IMR-90 (cell line): ENCODE data around the gene MEST. TPM values are rescaled to one million over a fixed set of nuclear protein-coding genes. Genes with fewer than 3 reads are reported as not detected.
A peak's percentile ranks its signal among the peaks of the same experiment; 100 is the strongest.

Experiments
- ATAC-seq: fragments of 200-7000 bp; cut with Tn5 transposase; 2 replicates; pipeline ENCODE4 v1.9.1; 2020; ENCODE audit warnings: low read depth, mild to moderate bottlenecking, moderate library complexity
- BruUV-seq: library from RNA; stranded (reverse); fragments of 400-500 nt; replicated peaks from 2 replicates; lab custom pipeline; 2021; lab: Mats Ljungman, UMichigan
- CTCF ChIA-PET: fragments of 300-600 bp; formaldehyde crosslinking; extraction: SDS; loops from one replicate; lab custom pipeline; 2021; ENCODE audit warnings: antibody characterized with exemption; lab: Yijun Ruan, JAX
- POLR2A ChIA-PET: fragments of 300-600 bp; sonication (Branson Sonifier 250); formaldehyde crosslinking; loops from one replicate; lab custom pipeline; 2022; ENCODE audit warnings: antibody characterized with exemption; ENCODE audit not compliant: unreplicated experiment; lab: Charles Lee
- DNase-seq: peaks from one replicate; pipeline ENCODE4 v3.0.0; 2013
- H2AFZ ChIP-seq: replicated peaks from 2 replicates; pipeline ENCODE3; 2013; ENCODE audit warnings: low read length, mild to moderate bottlenecking; ENCODE audit not compliant: poor library complexity
- H2AK5ac ChIP-seq: 2 replicates; pipeline ENCODE4 v1.6.1; 2013; ENCODE audit warnings: low read depth, low read length, inconsistent platforms
- H2AK9ac ChIP-seq: replicated peaks from 2 replicates; pipeline ENCODE3; 2013; ENCODE audit warnings: mild to moderate bottlenecking, low read depth, low read length, moderate library complexity; ENCODE audit not compliant: poor library complexity
- H2BK120ac ChIP-seq: 2 replicates; pipeline ENCODE4 v1.6.1; 2013; ENCODE audit warnings: low read depth, low read length, inconsistent platforms
- H2BK15ac ChIP-seq: 3 replicates; pipeline ENCODE4 v1.6.1; 2013; ENCODE audit warnings: low read depth, low read length, inconsistent platforms
- H2BK20ac ChIP-seq: 2 replicates; pipeline ENCODE4 v1.6.1; 2013; ENCODE audit warnings: low read depth, mild to moderate bottlenecking, inconsistent platforms, low read length, moderate library complexity
- H2BK5ac ChIP-seq: 2 replicates; pipeline ENCODE4 v1.6.1; 2013; ENCODE audit warnings: mild to moderate bottlenecking, low read depth, low read length, inconsistent platforms; ENCODE audit not compliant: poor library complexity, severe bottlenecking
- H3K14ac ChIP-seq: replicated peaks from 2 replicates; pipeline ENCODE4 v1.6.1; 2013; ENCODE audit warnings: low read depth, low read length, inconsistent platforms
- H3K18ac ChIP-seq: 2 replicates; pipeline ENCODE4 v1.6.1; 2013; ENCODE audit warnings: low read depth, low read length, control low read depth
- H3K23ac ChIP-seq: 2 replicates; pipeline ENCODE4 v1.6.1; 2013; ENCODE audit warnings: low read depth, low read length, inconsistent platforms
- H3K27ac ChIP-seq: 2 replicates; pipeline ENCODE4 v1.5.1; 2013; ENCODE audit warnings: mild to moderate bottlenecking, control low read depth, low read length; ENCODE audit not compliant: insufficient read depth
- H3K27me3 ChIP-seq: 2 replicates; pipeline ENCODE4 v1.6.1; 2013; ENCODE audit warnings: low read length; ENCODE audit not compliant: control insufficient read depth, insufficient read depth
- H3K36me3 ChIP-seq: 2 replicates; pipeline ENCODE4 v1.6.1; 2013; ENCODE audit warnings: low read length, mixed read lengths; ENCODE audit not compliant: control insufficient read depth, insufficient read depth
- H3K4ac ChIP-seq: 2 replicates; pipeline ENCODE4 v1.6.1; 2013; ENCODE audit warnings: low read depth, low read length, inconsistent platforms
- H3K4me1 ChIP-seq: 2 replicates; pipeline ENCODE4 v1.6.1; 2013; ENCODE audit warnings: low read length, mixed read lengths; ENCODE audit not compliant: control insufficient read depth, insufficient read depth
- H3K4me2 ChIP-seq: 2 replicates; pipeline ENCODE4 v1.6.1; 2013; ENCODE audit warnings: low read depth, mild to moderate bottlenecking, control low read depth, low read length, moderate library complexity
- H3K4me3 ChIP-seq: 2 replicates; pipeline ENCODE4 v1.5.1; 2013; ENCODE audit warnings: low read depth, mild to moderate bottlenecking, control low read depth, low read length, moderate library complexity; ENCODE audit not compliant: insufficient read depth
- H3K56ac ChIP-seq: 2 replicates; pipeline ENCODE4 v1.6.1; 2013; ENCODE audit warnings: low read length, inconsistent platforms; ENCODE audit not compliant: insufficient read depth; ENCODE audit errors: extremely low read depth
- H3K79me1 ChIP-seq, 2 experiments: 2 replicates each; pipeline ENCODE4 v1.6.1; 2013; ENCODE audit warnings: low read length in 2 of 2, inconsistent platforms in 1 of 2, low read depth in 1 of 2
- H3K9ac ChIP-seq: 2 replicates; pipeline ENCODE4 v1.6.1; 2013; ENCODE audit warnings: low read depth, low read length, control low read depth
- H3K9me1 ChIP-seq: 2 replicates; pipeline ENCODE4 v1.6.1; 2013; ENCODE audit warnings: low read length, inconsistent platforms; ENCODE audit not compliant: insufficient read depth
- H3K9me3 ChIP-seq: 2 replicates; pipeline ENCODE4 v1.6.1; 2013; ENCODE audit warnings: low read length; ENCODE audit not compliant: control insufficient read depth, insufficient read depth
- H4K20me1 ChIP-seq: 2 replicates; pipeline ENCODE4 v1.6.1; 2013; ENCODE audit warnings: low read length, inconsistent platforms; ENCODE audit not compliant: insufficient read depth
- H4K5ac ChIP-seq: 2 replicates; pipeline ENCODE4 v1.6.1; 2013; ENCODE audit warnings: mild to moderate bottlenecking, low read depth, low read length, control low read depth
- H4K8ac ChIP-seq, 2 experiments: 2 replicates each; pipeline ENCODE4 v1.6.1; 2013; ENCODE audit warnings: low read depth in 2 of 2, low read length in 2 of 2, control low read depth in 1 of 2, inconsistent platforms in 1 of 2
- H4K91ac ChIP-seq: 2 replicates; pipeline ENCODE4 v1.6.1; 2013; ENCODE audit warnings: low read depth, low read length, inconsistent platforms; ENCODE audit not compliant: insufficient read depth
- NFE2L2 ChIP-seq: fragments of 150-350 bp; IDR thresholded peaks from 2 replicates; pipeline ENCODE4 v1.6.1; 2016; ENCODE audit warnings: low read depth, mild to moderate bottlenecking, low read length
- POLR2A ChIP-seq: IDR thresholded peaks from 2 replicates; pipeline ENCODE4 v1.6.1; 2012; ENCODE audit warnings: mild to moderate bottlenecking, low read depth, low read length
- RAD21 ChIP-seq: IDR thresholded peaks from 2 replicates; pipeline ENCODE4 v1.6.1; 2012; ENCODE audit warnings: low read length, improper control_type of control experiment
- USF2 ChIP-seq: fragments of 150-350 bp; IDR thresholded peaks from 2 replicates; pipeline ENCODE4 v1.6.1; 2017; ENCODE audit warnings: mild to moderate bottlenecking, antibody characterized with exemption, low read length, low read depth
- WGBS, 2 experiments: methylation state at CpG; one replicate each; pipeline versions ENCODE4 v1.1.5 to v1.1.7; 2013; ENCODE audit warnings: missing lambda C conversion rate in 2 of 2; ENCODE audit not compliant: insufficient read length in 1 of 2; ENCODE audit errors: extremely low coverage in 2 of 2; 5-methylcytosine and 5-hydroxymethylcytosine counted together
- dilution Hi-C: fragments of 300-500 bp; cut with HindIII; formaldehyde crosslinking; loops from one replicate; pipeline ENCODE4 v1.14.3; 2018; ENCODE audit warnings: low sequenced_read_pairs; ENCODE audit not compliant: unreplicated experiment
- in situ Hi-C: fragments of 300-500 bp; cut with MboI; formaldehyde crosslinking; loops from 3 replicates; pipeline ENCODE4 v1.14.3; 2019; ENCODE audit warnings: low sequenced_read_pairs, inconsistent platforms, mixed read lengths
- intact Hi-C: fragments of 100-400 bp; cut with micrococcal nuclease; formaldehyde crosslinking; loops from 2 replicates; pipeline ENCODE4 v1.10.0; 2022
- polyA plus RNA-seq, 3 experiments: library from polyadenylated mRNA; depleted of rRNA; stranded (reverse); fragments of >200 nt; gene quantifications; 2 replicates each; pipeline ENCODE4 v1.2.3, GENCODE V29; 2012; ENCODE audit warnings: low replicate concordance in 1 of 3
- total RNA-seq: library from RNA; depleted of rRNA; stranded (reverse); fragments of >200 nt; gene quantifications from 2 replicates; pipeline ENCODE4 v1.2.3, GENCODE V29; 2012

Gene MEST
- total and polyA plus RNA-seq, 2 of the 4 experiments (the other 2 are of a cell fraction), result 219 to 317 TPM

- Histone ChIP-seq H3K4ac (no peak overlapping the region), H3K9me3 (peaks cover 4% of the 10 kb centered on the region), H3K4me2 (no peak overlapping the region), H2BK120ac (no peak overlapping the region), H3K4me3 (no peak overlapping the region), H3K56ac (no peak overlapping the region), H3K9ac (no peak overlapping the region), H4K20me1 (no peaks in the 10 kb centered on the region), H2AFZ (peak overlapping the region; percentile 50), H4K8ac (no peak overlapping the region), H3K23ac (0 out of 2 replicates have a peak overlapping the region, but pooled peaks have one; percentile 16), H3K79me1 (no peaks in the 10 kb centered on the region), H3K14ac (no peak overlapping the region), H3K9me1 (no peaks in the 10 kb centered on the region), H3K36me3 (no peaks in the 10 kb centered on the region), H2BK15ac (no peak overlapping the region; the same call in 2 of the 3 replicates), H2AK9ac (no peak overlapping the region), H3K18ac (no peak overlapping the region), H4K91ac (no peak overlapping the region), H3K4me1 (no peaks in the 10 kb centered on the region), H2AK5ac (no peak overlapping the region), H3K27me3 (peaks cover 5% of the 10 kb centered on the region), H3K27ac (no peak overlapping the region), H2BK5ac (no peak overlapping the region), H4K5ac (no peak overlapping the region), H2BK20ac (no peak overlapping the region)
- ChIA-PET CTCF (interaction anchor here (0.6 kb wide), 1 partner anchor 59 kb away, joined by 4 read pairs; no protein-coding TSS in a partner anchor), POLR2A (no interaction called here)
- dilution Hi-C loops, result no loop called here
- TF ChIP-seq RAD21 (no peak), NFE2L2 (no peak), USF2 (peak; percentile 85), POLR2A (no peak)
- intact Hi-C loops, result no loop called here
- in situ Hi-C loops, result loop anchor here (10.0 kb wide), 1 partner anchor 407 kb away; the partner anchor contains the start of gene KLHDC10
- ATAC-seq (peak; percentile 85), DNase-seq (peak; percentile 44)
- no CpG with 5 or more reads among the region's 1 CpG for WGBS, 2 experiments
- no TSS peak for BruUV-seq
These were observed 10.0 kb upstream of the MEST start for GRCh38 chr7:130481898-130482297.
